HCT116 (cell line): ENCODE data around the gene MTA1. TPM values are rescaled to one million over a fixed set of nuclear protein-coding genes. Genes with fewer than 3 reads are reported as not detected.

Experiments
- ATAC-seq: fragments of 200-7000 bp; cut with Tn5 transposase; 2 replicates; pipeline ENCODE4 v1.9.1; 2020; ENCODE audit warnings: mild to moderate bottlenecking, moderate library complexity
- BruUV-seq: library from RNA; stranded (reverse); fragments of 400-500 nt; replicated peaks from 2 replicates; lab custom pipeline; 2021; lab: Mats Ljungman, UMichigan
- CTCF ChIA-PET: fragments of 300-600 bp; sonication (Branson Sonifier 250); formaldehyde crosslinking; loops from one replicate; lab custom pipeline; 2021; ENCODE audit warnings: antibody characterized with exemption; lab: Charles Lee
- POLR2A ChIA-PET: fragments of 300-600, 350-600 bp; sonication (Branson Sonifier 250); formaldehyde crosslinking; loops from one replicate; lab custom pipeline; 2021; ENCODE audit warnings: antibody characterized with exemption; lab: Charles Lee
- RAD21 ChIA-PET, 2 experiments: fragments of 300-600 bp; sonication (Branson Sonifier 250); formaldehyde crosslinking; loops; one replicate each; lab custom pipeline; 2023; ENCODE audit warnings: low total read pairs in 2 of 2; ENCODE audit not compliant: uncharacterized antibody in 2 of 2, unreplicated experiment in 2 of 2, low non-redundant PET in 1 of 2; lab: Charles Lee
- DNase-seq: peaks from one replicate; pipeline ENCODE4 v3.0.0-alpha.2; 2010; ENCODE audit warnings: low read depth, low spot score
- H2AFZ ChIP-seq: fragments of 200-600 bp; shearing (Covaris generic), sonication (generic); 2 replicates; pipeline ENCODE4 v1.6.1; 2017; ENCODE audit warnings: low read depth, mixed run types, mixed read lengths, antibody characterized with exemption, low read length; ENCODE audit not compliant: poor library complexity, severe bottlenecking
- H3K27ac ChIP-seq: 2 replicates; pipeline ENCODE4 v1.5.1; 2012; ENCODE audit warnings: low read depth, low read length
- H3K27me3 ChIP-seq: fragments of 200-600 bp; sonication (generic); 2 replicates; pipeline ENCODE4 v1.6.1; 2016; ENCODE audit warnings: mixed run types, low read length, mixed read lengths; ENCODE audit not compliant: insufficient read depth
- H3K36me3 ChIP-seq, 2 experiments: fragments of 200-500 bp in 1 of 2; fragments of 200-600 bp in 1 of 2; sonication (Bioruptor generic) in 1 of 2; sonication (generic) in 1 of 2; 2 replicates each; pipeline versions ENCODE4 v1.5.1 to v1.6.1; 2014 to 2016; ENCODE audit warnings: low read length in 2 of 2, inconsistent platforms in 1 of 2, mixed read lengths in 1 of 2, mixed run types in 1 of 2; ENCODE audit not compliant: insufficient read depth in 2 of 2, control insufficient read depth in 1 of 2
- H3K4me1 ChIP-seq, 2 experiments: fragments of 200-600 bp in 1 of 2; sonication (generic) in 1 of 2; 2 replicates each; pipeline versions ENCODE4 v1.5.1 to v1.6.1; 2012 to 2017; ENCODE audit warnings: low read length in 2 of 2, inconsistent platforms in 1 of 2, mild to moderate bottlenecking in 1 of 2, mixed read lengths in 1 of 2, mixed run types in 1 of 2, moderate library complexity in 1 of 2; ENCODE audit not compliant: insufficient read depth in 2 of 2, control insufficient read depth in 1 of 2
- H3K4me2 ChIP-seq: fragments of 200-600 bp; sonication (generic); 2 replicates; pipeline ENCODE4 v1.6.1; 2017; ENCODE audit warnings: mixed run types, low read length, mixed read lengths
- H3K4me3 ChIP-seq, 2 experiments: fragments of 200-600 bp in 1 of 2; sonication (generic) in 1 of 2; replicated peaks in 1 of 2; 2 replicates each; pipeline ENCODE4 v1.5.1; 2011 to 2016; ENCODE audit warnings: low read length in 2 of 2, control low read depth in 1 of 2, low read depth in 1 of 2, mild to moderate bottlenecking in 1 of 2, mixed read lengths in 1 of 2, mixed run types in 1 of 2
- H3K79me2 ChIP-seq: fragments of 200-600 bp; sonication (generic); 2 replicates; pipeline ENCODE4 v1.6.1; 2017; ENCODE audit warnings: mild to moderate bottlenecking, mixed run types, low read length, moderate library complexity, mixed read lengths; ENCODE audit not compliant: insufficient read depth
- H3K9ac ChIP-seq: fragments of 200-600 bp; sonication (generic); 2 replicates; pipeline ENCODE4 v1.6.1; 2016; ENCODE audit warnings: low read length, mixed read lengths
- H3K9me2 ChIP-seq: fragments of 200-600 bp; sonication (generic), shearing (Covaris generic); 2 replicates; pipeline ENCODE4 v1.6.1; 2017; ENCODE audit warnings: mixed run types, mild to moderate bottlenecking, moderate library complexity; ENCODE audit not compliant: insufficient read depth
- H3K9me3 ChIP-seq, 2 experiments: fragments of 200-500 bp in 1 of 2; fragments of 200-600 bp in 1 of 2; sonication (Bioruptor generic) in 1 of 2; sonication (generic) in 1 of 2; 2 replicates each; pipeline ENCODE4 v1.6.1; 2014 to 2017; ENCODE audit warnings: low read length in 2 of 2, mixed read lengths in 2 of 2, inconsistent platforms in 1 of 2, low read depth in 1 of 2, mild to moderate bottlenecking in 1 of 2, mixed run types in 1 of 2, moderate library complexity in 1 of 2; ENCODE audit not compliant: control insufficient read depth in 1 of 2, insufficient read depth in 1 of 2
- H4K20me1 ChIP-seq: fragments of 200-600 bp; sonication (generic), shearing (Covaris generic); 2 replicates; pipeline ENCODE4 v1.6.1; 2017; ENCODE audit warnings: mixed run types, mild to moderate bottlenecking, moderate library complexity; ENCODE audit not compliant: insufficient read depth
- CTCF ChIP-seq, 3 experiments: fragments of 200-600 bp in 1 of 3; sonication (generic) in 1 of 3; IDR thresholded peaks in 2 of 3; conservative IDR thresholded peaks in 1 of 3; 2 replicates each; pipeline ENCODE4 v1.5.1; 2012 to 2017; ENCODE audit warnings: low read depth in 2 of 3, low read length in 2 of 3, antibody characterized with exemption in 1 of 3, borderline replicate concordance in 1 of 3, control low read depth in 1 of 3, mild to moderate bottlenecking in 1 of 3, mixed read lengths in 1 of 3, mixed run types in 1 of 3, moderate library complexity in 1 of 3; ENCODE audit not compliant: insufficient read depth in 1 of 3
- ELF1 ChIP-seq: IDR thresholded peaks from 2 replicates; pipeline ENCODE4 v1.6.1; 2012; ENCODE audit warnings: low read depth, borderline replicate concordance
- EZH2phosphoT487 ChIP-seq: fragments of 200-600 bp; IDR thresholded peaks from 2 replicates; pipeline ENCODE4 v1.6.1; 2018; ENCODE audit warnings: antibody characterized with exemption, borderline replicate concordance
- FOSL1 ChIP-seq: IDR thresholded peaks from 2 replicates; pipeline ENCODE4 v1.6.1; 2012; ENCODE audit warnings: low read depth
- JUND ChIP-seq: IDR thresholded peaks from 2 replicates; pipeline ENCODE4 v1.6.1; 2012
- POLR2A ChIP-seq: IDR thresholded peaks from 2 replicates; pipeline ENCODE4 v1.7.0; 2011; ENCODE audit warnings: borderline replicate concordance; ENCODE audit not compliant: insufficient read depth, insufficient read length; ENCODE audit errors: extremely low read depth
- POLR2AphosphoS5 ChIP-seq: IDR thresholded peaks from 2 replicates; pipeline ENCODE4 v1.6.1; 2011; ENCODE audit warnings: mild to moderate bottlenecking, low read depth, low read length, moderate library complexity
- RAD21 ChIP-seq: IDR thresholded peaks from 2 replicates; pipeline ENCODE4 v1.6.1; 2012; ENCODE audit warnings: low read depth, mild to moderate bottlenecking
- SIN3A ChIP-seq: IDR thresholded peaks from 2 replicates; pipeline ENCODE4 v1.6.1; 2012; ENCODE audit warnings: low read depth
- SP1 ChIP-seq: IDR thresholded peaks from 2 replicates; pipeline ENCODE4 v1.6.1; 2012; ENCODE audit warnings: low read depth
- YY1 ChIP-seq: IDR thresholded peaks from 2 replicates; pipeline ENCODE4 v1.6.1; 2011; ENCODE audit warnings: low read length, low read depth, moderate library complexity, mild to moderate bottlenecking; ENCODE audit not compliant: insufficient replicate concordance; ENCODE audit errors: extremely low read depth
- intact Hi-C: fragments of 100-400 bp; cut with micrococcal nuclease; formaldehyde crosslinking; loops from 2 replicates; pipeline ENCODE4 v1.10.0; 2022
- total RNA-seq: library from RNA; stranded (reverse); gene quantifications from one replicate; pipeline ENCODE4 v1.2.1, GENCODE V29; 2021; ENCODE audit not compliant: unreplicated experiment
- TF ChIP-seq, protein P1 (sequence below): IDR thresholded peaks from 2 replicates; pipeline ENCODE4 v1.6.1; 2011; ENCODE audit warnings: mild to moderate bottlenecking, low read length, moderate library complexity; ENCODE audit not compliant: insufficient replicate concordance; ENCODE audit errors: extremely low read depth
- TF ChIP-seq, protein P2 (sequence below): IDR thresholded peaks from 2 replicates; pipeline ENCODE4 v1.6.1; 2012
- TF ChIP-seq, protein P3 (sequence below): IDR thresholded peaks from 2 replicates; pipeline ENCODE4 v1.6.1; 2012

Gene MTA1
- total RNA-seq, 1 experiment from 2014 or later, result 229 TPM

DNA sequence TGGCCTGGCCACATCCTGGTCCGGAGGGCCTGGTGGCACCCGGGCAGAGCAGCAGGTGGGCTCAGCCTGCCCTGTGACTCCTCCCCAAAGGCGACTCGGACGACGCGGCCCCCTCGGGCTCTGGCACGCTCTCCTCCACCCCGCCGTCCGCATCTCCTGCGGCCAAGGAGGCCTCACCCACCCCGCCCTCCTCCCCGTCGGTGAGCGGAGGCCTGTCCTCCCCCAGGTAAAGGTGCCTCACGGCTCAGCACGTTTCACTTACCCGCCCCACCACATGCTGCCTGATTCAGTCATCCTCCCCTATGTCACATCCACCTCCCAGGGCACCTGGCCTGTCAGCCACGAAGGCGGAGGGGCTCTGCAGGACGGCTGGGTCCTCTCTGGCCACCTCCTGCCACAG, 28.1 kb upstream of the MTA1 start:
- Histone ChIP-seq H3K9me2 (no peaks in the 10 kb centered on the region), H3K4me3 (no peak overlapping the region), H4K20me1 (no peaks in the 10 kb centered on the region), H3K9ac (no peak overlapping the region), H3K9me3 (no peaks in the 10 kb centered on the region), H3K4me1 (peaks cover 4 to 7% of the 10 kb centered on the region in 2 experiments; a peak in 3 of 4 replicates), H3K4me2 (no peak overlapping the region), H3K27me3 (no peaks in the 10 kb centered on the region), H3K36me3 (no peaks in the 10 kb centered on the region), H3K27ac (no peak overlapping the region), H3K79me2 (no peaks in the 10 kb centered on the region), H2AFZ (no peak overlapping the region)
- ChIA-PET POLR2A (no interaction called here), CTCF (no interaction called here), RAD21 (no interaction called here)
- intact Hi-C loops, result no loop called here
- no TSS peak for BruUV-seq
- ATAC-seq (no peak), DNase-seq (no peak)
- TF ChIP-seq SP1 (no peak), EZH2phosphoT487 (no peak), POLR2A (no peak), YY1 (no peak), RAD21 (no peak), FOSL1 (no peak), POLR2AphosphoS5 (no peak), JUND (no peak), CTCF (IDR thresholded peaks at IDR 0.05 in 2 of 3, conservative IDR thresholded peaks at IDR 0.05 in 1 of 3; ENCODE audit: borderline replicate concordance in 1 of 3, insufficient read depth in 1 of 3, low read depth in 2 of 3, low read length in 2 of 3) (no peak), SIN3A (no peak), ELF1 (no peak)
- TF ChIP-seq, protein P1, sequence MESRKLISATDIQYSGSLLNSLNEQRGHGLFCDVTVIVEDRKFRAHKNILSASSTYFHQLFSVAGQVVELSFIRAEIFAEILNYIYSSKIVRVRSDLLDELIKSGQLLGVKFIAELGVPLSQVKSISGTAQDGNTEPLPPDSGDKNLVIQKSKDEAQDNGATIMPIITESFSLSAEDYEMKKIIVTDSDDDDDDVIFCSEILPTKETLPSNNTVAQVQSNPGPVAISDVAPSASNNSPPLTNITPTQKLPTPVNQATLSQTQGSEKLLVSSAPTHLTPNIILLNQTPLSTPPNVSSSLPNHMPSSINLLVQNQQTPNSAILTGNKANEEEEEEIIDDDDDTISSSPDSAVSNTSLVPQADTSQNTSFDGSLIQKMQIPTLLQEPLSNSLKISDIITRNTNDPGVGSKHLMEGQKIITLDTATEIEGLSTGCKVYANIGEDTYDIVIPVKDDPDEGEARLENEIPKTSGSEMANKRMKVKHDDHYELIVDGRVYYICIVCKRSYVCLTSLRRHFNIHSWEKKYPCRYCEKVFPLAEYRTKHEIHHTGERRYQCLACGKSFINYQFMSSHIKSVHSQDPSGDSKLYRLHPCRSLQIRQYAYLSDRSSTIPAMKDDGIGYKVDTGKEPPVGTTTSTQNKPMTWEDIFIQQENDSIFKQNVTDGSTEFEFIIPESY, result no peak
- TF ChIP-seq, protein P2, sequence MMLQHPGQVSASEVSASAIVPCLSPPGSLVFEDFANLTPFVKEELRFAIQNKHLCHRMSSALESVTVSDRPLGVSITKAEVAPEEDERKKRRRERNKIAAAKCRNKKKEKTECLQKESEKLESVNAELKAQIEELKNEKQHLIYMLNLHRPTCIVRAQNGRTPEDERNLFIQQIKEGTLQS, result no peak
- TF ChIP-seq, protein P3, sequence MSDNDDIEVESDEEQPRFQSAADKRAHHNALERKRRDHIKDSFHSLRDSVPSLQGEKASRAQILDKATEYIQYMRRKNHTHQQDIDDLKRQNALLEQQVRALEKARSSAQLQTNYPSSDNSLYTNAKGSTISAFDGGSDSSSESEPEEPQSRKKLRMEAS, result no peak
